Right lung (tissue), 5 donors: Measurements from ENCODE around the gene IQSEC3. TPM values are rescaled to one million over a fixed set of nuclear protein-coding genes. Genes with fewer than 3 reads are reported as not detected.
"Not testable (repeated sequence)": the region's sequence is repeated elsewhere in the genome, so short reads cannot be mapped to it uniquely, and the experiment has no call there.

Source experiments
- DNase-seq, 2 donors: peaks; one replicate each; pipeline ENCODE4 v3.0.0-alpha.2; 2013
- polyA plus RNA-seq, 5 donors: library from polyadenylated mRNA; unstranded; fragments of 120-200 nt; gene quantifications; one replicate each; pipeline versions ENCODE4 v1.2.1 to v1.2.3, GENCODE V29; 2013; ENCODE audit warnings: inconsistent platforms in 1 of 5, low replicate concordance in 1 of 5; ENCODE audit not compliant: insufficient read length in 5 of 5, insufficient read depth in 1 of 5

IQSEC3 gene
- polyA plus RNA-seq, 5 donors: 6.0 to 7.6 (median 6.7) TPM

DNA sequence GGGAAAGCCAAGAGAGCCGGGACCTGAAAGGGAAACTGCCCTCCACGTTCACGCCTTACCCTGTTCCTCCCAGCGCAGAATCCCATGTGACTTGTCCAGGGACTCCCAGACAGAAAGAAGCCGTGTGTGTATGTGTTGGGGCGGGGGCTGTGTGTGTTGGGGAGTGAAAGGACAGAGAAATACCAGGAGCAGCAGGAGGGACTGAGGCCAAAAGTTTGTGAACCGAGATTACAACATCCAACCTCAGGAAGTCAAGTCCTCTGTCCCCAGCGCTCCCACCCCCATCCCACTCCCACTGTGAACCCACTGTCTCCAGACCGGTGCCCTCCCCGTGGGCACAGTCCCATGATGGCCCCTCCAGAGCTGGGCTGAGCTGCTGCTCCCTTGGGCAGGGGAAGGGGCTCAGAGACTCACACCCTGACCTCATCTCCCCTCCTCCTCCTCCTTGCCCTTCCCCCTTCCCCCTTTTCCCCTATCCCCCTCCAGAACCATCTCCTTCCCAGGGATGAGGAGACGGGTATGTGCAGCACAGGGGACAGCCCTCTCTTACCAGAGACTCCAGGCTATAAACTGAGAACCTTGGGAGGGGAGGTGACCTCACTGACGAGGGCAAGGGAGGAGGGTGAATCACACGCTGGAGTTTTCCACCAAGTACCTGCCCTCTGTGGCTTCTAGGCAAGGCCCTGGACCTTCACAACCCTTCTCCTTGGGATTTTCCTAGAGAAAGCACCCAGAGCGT, 147.6 kb downstream of the IQSEC3 start, which contains the start of gene SLC6A12:
SLC6A12 (minus strand) TSS at position 155 of the 739 bp plus-strand sequence. CDS start 4,171 bp downstream, outside the sequence.
- DNase-seq: no peak

DNA sequence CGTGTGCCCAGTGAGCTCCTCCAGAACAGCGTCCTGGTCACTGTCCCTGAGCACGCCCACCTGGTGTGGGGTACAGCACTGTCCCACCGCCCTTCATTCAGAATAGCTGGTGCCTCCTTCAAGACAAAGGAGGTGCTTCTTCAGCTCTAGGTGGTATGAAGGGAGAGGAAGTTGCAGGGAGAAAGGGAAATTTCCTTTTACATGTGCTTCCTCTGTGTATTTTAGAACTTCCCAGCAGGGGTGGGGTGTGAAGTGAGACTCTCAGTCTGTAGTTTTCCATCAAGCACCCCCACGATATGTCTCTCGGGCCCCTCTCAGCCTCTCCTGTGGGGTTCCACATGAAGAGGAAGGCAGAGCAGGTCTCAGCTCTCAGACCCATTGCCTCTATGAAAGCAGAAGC, 148.5 kb downstream of the IQSEC3 start:
- DNase-seq: no peak

DNA sequence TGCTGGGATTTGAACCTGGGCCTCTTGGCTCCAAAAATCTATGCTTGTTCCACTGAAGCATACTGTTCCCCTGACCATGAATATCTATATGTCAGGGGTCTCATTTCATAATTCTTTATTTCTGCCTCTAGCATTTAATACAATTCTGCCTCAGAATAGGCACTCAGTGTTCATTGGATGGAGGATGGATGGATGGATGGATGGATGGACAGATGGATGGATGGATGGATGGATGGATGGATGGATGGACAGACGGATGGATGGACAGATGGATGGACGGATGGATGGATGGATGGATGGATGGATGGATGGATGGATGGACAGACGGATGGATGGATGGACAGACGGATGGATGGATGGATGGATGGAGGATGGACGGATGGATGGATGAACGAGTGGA, 150.5 kb downstream of the IQSEC3 start:
- DNase-seq: not testable (repeated sequence)

DNA sequence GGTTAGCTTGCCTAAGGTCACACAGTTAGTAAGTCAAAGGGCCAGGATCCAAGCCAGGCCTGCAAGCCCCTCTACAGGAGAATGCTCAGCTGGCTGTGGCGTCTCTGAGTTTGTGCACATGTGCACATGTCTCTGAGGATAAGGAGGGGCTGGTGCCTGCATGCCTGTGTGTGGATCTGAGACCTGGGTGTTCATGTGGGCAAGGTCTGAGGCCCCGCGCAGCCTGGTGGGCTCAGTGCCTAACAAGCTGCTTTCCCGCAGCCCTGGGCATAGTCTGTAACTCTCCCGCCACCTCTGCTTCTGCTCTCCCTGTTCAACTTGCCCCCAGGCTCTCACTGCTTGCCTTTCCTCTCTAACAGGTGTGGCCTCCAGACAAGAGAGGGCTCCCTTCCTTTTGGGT, 151.7 kb downstream of the IQSEC3 start:
- DNase-seq: no peak

DNA sequence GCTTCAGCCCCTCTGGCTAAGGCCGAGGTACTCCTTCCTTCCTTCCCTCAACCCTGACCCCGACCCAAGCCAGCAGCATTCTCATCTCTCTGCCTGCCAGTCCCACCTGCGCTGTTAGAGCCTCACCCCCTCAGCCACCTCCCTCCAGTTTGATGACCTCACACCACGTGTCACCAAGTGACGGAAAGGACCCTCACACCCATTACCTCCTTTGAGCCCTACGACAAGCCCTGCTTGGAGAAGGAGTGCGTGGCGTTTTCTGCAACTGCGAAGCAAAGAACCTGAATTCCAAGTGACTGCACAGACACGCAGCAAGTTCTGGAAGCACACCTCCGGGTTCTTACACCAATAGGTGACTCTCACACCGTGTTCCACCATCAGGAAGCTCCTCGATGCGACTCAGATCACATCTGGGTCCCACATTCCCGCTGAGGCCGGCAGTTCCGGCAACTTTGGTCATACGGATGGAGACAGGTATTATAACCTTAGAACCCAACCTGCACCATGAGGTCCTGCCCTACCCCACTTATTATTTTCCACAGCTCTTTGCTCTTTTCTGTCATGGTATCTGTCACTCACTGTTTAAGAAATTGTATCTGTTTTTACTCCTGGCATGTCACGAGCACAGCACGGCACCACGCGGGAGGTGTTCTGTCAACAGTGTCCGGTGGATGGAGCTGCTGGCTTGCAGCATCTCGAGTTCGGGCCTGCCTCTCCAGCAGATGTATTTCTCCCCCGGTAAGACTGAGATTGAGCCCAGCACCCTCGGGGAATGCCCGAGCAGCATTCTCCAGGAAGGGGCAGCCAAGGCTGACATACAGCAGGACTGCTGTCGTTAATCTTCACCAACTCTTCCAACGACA, 152.4 kb downstream of the IQSEC3 start:
- no peak for DNase-seq

DNA sequence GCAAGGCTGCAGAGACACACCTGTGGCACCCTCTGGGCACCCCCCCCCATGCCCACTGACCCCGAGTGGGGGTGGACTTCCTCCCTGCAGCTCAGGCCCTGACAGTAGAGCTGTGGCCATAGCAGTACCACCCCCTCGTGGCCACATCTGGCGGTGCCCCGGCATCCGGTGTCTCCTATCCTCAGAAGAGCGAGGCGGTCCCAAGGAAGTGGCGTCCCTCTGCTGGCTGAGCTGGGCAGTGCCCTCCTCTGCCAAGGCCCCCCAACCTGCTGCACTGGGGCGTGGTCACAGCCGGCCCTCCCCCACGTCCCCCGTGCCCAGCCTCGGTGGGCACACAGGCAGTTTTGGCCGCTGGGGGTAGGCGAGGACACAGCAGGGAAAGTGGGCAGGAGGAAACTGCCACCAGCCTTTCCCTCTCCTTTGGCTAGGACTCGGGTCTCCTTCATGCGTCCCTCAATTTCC, 153.4 kb downstream of the IQSEC3 start:
- DNase-seq: no peak

DNA sequence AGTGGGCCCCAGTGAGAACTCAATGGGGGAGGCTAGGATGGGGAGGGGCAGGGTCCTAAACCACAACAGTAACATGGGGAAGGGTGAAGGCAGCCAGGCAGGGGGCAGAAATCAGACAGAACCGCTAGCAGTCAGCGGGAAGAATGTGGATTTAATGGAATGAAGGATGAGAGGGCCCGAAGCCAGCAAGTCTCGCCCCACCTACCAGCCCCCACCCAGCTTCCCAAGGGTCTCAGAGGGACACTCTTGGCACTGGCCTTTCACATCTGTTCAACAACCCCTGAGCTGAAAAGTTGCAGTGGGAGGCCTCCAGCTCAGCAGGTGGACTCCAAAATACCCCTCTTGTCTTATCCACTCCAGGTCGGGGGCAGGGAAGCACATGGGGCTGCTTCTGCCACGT, 153.9 kb downstream of the IQSEC3 start:
- DNase-seq: no peak

DNA sequence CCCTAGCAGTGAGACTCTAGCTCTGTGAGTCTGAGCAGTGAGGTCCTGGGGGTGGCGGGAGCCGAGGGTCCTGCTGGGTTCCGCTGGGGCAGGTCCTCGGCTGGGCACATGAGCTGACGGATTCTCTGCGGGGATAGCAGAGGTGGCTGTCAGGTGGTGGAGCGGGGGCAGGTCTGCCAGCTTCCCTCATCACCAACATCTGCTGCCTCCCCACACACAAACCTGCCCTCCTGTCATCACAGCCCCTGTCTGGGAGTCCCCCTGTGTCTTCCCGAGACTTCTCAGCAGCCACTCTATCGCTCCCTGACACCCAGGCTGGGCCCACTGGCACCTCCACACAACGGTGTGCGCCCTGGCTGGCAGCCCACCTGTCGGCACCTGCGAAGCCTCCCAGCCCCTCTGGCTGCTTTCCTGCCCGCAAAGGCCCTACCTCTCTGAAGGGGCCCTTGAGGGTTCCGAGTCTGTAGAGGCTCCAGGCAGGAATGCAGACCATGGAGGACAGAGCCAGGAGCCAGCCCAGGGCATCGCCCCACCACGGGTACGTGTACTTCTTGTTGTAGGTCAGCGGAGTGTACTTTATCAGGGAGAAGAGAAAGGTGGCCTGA, 154.5 kb downstream of the IQSEC3 start:
- no peak for DNase-seq

DNA sequence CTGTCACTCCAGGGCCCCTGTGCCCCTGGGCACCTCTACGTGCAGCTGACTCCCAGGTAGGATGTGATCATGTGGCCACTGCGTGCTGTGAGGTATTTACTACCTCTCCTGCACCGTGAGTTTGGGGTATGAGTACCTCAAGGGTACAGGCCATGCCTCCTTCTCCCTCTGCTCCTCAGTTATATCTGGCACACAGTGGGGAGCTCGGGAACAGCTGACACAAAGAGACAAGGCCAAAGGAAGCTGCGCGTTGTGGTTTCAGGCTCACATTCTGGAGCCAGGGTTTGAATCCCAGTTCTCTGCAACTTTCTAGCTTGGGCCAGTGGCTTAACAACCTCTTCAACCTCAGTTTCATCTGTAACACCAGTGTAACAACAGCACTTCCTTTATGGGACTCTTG, 155.2 kb downstream of the IQSEC3 start:
- DNase-seq: no peak

DNA sequence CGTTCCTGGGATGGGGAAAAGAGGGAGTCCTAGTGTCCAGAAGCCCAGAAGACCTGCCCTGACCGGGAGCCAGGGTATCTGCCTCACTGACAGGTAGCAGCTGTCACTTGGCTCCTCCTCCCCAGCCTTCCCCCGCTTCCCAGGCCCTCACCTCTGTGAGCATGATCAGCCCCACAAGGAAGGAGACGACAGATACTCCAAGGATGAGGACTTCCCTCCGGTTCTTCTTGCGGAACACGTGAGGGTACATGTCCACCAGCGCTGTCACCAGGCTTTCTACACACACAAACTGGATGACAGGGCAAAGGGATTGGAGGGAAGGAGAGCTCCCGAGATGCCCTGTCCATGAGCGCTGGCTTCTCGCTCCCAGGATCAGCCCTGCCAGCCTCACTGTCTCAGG, 157.3 kb downstream of the IQSEC3 start:
- no peak for DNase-seq

DNA sequence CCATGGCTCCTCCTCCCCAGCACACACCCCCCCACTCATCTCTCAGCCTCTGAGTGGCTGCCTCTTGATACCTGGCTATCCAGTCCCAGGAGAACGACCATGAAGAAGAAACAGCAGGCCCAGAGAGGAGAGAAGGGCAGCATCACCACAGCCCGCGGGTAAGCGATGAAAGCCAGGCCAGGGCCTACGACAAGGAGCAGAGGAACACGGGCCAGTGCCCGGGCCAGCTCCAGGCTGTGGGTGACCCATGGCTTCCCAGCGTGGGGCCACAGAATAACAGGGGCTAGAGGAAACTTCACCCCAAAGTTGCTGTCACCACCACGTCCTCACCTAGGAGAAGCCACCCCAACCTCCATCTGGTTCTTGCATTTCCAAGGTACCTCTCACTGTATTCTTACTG, 157.8 kb downstream of the IQSEC3 start:
- DNase-seq: no peak

DNA sequence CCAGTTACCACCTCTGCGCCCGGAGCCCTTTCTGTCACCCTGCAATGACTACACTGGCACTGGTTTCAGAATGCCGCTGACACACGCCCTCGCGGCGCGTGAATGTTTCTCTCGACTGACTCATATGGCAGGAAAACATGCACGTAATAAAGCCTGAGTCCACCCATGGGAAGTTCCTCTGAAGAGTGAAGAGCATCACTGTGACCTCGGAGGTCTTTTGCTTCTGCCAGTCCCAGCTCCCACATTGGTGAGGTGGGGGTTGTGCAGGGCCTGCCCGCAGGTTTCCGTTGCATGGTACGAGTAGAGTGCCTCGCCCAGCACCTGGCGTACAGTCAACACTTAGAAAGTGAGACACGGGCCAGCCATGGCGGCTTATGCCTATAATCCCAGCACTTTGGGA, 158.4 kb downstream of the IQSEC3 start:
- no peak for DNase-seq

DNA sequence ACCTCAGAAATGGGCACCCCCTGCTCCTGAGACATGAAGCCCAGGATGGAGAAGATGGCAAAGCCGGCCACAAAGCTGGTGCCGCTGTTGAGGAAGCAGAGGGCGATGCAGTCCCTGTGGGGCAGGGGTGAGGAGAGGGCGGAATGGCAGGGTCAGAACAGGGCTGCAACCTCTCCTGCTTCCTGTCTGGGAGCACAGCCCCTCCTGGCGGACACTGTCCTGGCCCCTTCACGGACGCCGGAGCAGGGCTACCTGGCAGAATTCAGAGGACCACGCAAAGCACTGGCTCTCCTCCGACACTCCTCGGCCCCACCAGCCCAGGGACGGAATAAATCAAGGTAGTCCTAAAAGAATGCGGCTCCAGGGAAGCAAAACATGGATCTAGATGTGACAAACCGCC, 159.8 kb downstream of the IQSEC3 start:
- no peak for DNase-seq

DNA sequence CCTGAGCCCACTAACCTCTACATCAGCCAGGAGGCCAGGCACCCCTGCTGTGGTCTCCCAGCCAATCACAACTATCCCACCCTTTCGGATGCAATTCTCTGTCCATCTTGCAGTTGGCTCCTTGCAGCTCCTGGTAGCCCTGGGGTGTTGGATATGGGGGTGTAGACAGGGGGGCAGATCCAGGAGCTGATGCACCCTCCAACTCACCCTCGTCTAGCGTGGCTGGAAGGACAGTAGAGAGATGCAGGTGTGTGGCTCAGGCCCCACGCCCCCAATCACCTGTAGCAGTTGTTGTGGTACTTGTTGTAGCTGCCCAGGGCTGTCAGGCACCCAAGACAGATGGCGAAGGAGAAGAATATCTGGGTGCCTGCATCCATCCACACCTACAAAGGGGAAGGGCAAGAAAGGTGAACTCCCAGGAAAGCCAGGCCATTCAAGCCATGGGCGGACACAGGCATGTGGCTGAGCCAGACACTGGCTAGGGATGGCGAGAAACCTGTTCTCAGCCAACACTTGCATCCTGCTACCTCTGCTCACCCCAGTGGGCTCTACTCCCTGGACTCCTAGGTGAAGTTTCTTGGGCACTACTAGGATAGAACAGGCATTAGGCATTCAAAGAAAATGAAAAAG, 160.8 kb downstream of the IQSEC3 start:
- DNase-seq: no peak

Other genes starting within 250 kb of the IQSEC3 start
- gene SLC6A12, start 147.4 kb downstream of the IQSEC3 start, polyA plus RNA-seq: 1 to 10 TPM in 2 of 5 donors, under 1 TPM in 3; 0.49 to 1.3 (median 0.96) TPM
- gene SLC6A13, start 196.1 kb downstream of the IQSEC3 start, polyA plus RNA-seq: 1 to 10 TPM; 1.9 to 3.9 (median 2.2) TPM